Stimulated activated naive CD4-positive, alpha-beta T cell (primary cell): Measurements from ENCODE around the gene TMEM259.

Experiments used
- DNase-seq, 6 experiments: peaks; one replicate each; lab custom pipeline; 2025; lab: John Stamatoyannopoulos, UW

TMEM259 gene

GRCh38 chr19:1016647-1017114 lies 4.2 kb downstream of the TMEM259 start:
- DNase-seq, result no peak

- DNase-seq, result no peak
Measured at GRCh38 chr19:1015782-1016646, 4.9 kb downstream of the TMEM259 start.

GRCh38 chr19:1015061-1015781 lies 5.7 kb downstream of the TMEM259 start:
- DNase-seq, result no peak

GRCh38 chr19:1014161-1015060 lies 6.5 kb downstream of the TMEM259 start:
- DNase-seq, result no peak

GRCh38 chr19:1013218-1013617 lies 7.7 kb downstream of the TMEM259 start:
- no peak for DNase-seq

- no peak for DNase-seq
Measured at GRCh38 chr19:1012334-1012733, 8.6 kb downstream of the TMEM259 start.

GRCh38 chr19:1011831-1012333 lies 9.0 kb downstream of the TMEM259 start:
- DNase-seq, result no peak

GRCh38 chr19:1010586-1011510 lies 10.1 kb downstream of the TMEM259 start:
- DNase-seq, result no peak

- DNase-seq, result no peak
Measured at GRCh38 chr19:1009981-1010538, 10.9 kb downstream of the TMEM259 start.

GRCh38 chr19:1009041-1009980 lies 11.6 kb downstream of the TMEM259 start:
- no peak for DNase-seq

GRCh38 chr19:1008268-1009040 lies 12.5 kb downstream of the TMEM259 start:
- DNase-seq, result no peak

GRCh38 chr19:1007399-1008251 lies 13.3 kb downstream of the TMEM259 start:
- DNase-seq, result no peak

- no peak for DNase-seq
Measured at GRCh38 chr19:1006711-1007398, 14.1 kb downstream of the TMEM259 start.

- DNase-seq, result no peak
Measured at GRCh38 chr19:1004803-1005664, 15.9 kb downstream of the TMEM259 start.

- DNase-seq, result no peak
Measured at GRCh38 chr19:1004204-1004802, 16.6 kb downstream of the TMEM259 start.

GRCh38 chr19:1003283-1003682 lies 17.6 kb downstream of the TMEM259 start:
- no peak for DNase-seq
